GM12878 (cell line): ENCODE data around the gene ROCK1. TPM values are rescaled to one million over a fixed set of nuclear protein-coding genes. Genes with fewer than 3 reads are reported as not detected.

Experiments
- ATAC-seq: fragments of 200-7000 bp; cut with Tn5 transposase; 3 replicates; pipeline ENCODE4 v1.9.1; 2020; ENCODE audit warnings: mild to moderate bottlenecking, moderate library complexity
- BruUV-seq: library from RNA; stranded (reverse); fragments of 400-500 nt; replicated peaks from 2 replicates; lab custom pipeline; 2021; lab: Mats Ljungman, UMichigan
- CTCF ChIA-PET: fragments of 300-600 bp; sonication (Branson Sonifier 250); formaldehyde crosslinking; extraction: SDS; loops from one replicate; lab custom pipeline; 2021; ENCODE audit warnings: inconsistent platforms; lab: Yijun Ruan, JAX
- POLR2A ChIA-PET: fragments of 350-600 bp; formaldehyde crosslinking; extraction: SDS; loops from one replicate; lab custom pipeline; 2021; ENCODE audit warnings: inconsistent platforms; lab: Charles Lee
- RAD21 ChIA-PET: fragments of 300-600 bp; sonication (Branson Sonifier 250); formaldehyde crosslinking; loops from one replicate; lab custom pipeline; 2023; ENCODE audit warnings: antibody characterized with exemption; ENCODE audit not compliant: unreplicated experiment; lab: Charles Lee
- SMC1A ChIA-PET: fragments of 300-600 bp; sonication (Branson Sonifier 250); formaldehyde crosslinking; loops from one replicate; lab custom pipeline; 2023; ENCODE audit not compliant: unreplicated experiment, uncharacterized antibody; lab: Charles Lee
- DNase-seq: peaks from one replicate; pipeline ENCODE4 v3.0.0-alpha.2; 2011; ENCODE audit warnings: low read depth, low spot score
- FAIRE-seq: peaks from 3 replicates; lab custom pipeline; 2011; peaks lifted over from hg19 to GRCh38; lab: Jason Lieb, UNC
- H2AFZ ChIP-seq: 2 replicates; pipeline ENCODE4 v1.6.0; 2011; ENCODE audit warnings: low read depth, low read length, control low read depth; ENCODE audit not compliant: control insufficient read depth
- H3K27ac ChIP-seq: 2 replicates; pipeline ENCODE4 v1.5.1; 2011; ENCODE audit warnings: control low read depth; ENCODE audit not compliant: control insufficient read depth, insufficient read depth
- H3K27me3 ChIP-seq, 2 experiments: replicated peaks in 1 of 2; 2 replicates each; pipeline versions ENCODE4 v1.6.0 to v1.6.1; 2011; ENCODE audit warnings: low read length in 1 of 2; ENCODE audit not compliant: control insufficient read depth in 2 of 2, insufficient read depth in 2 of 2
- H3K36me3 ChIP-seq, 2 experiments: 2 replicates each; pipeline ENCODE4 v1.5.1; 2011; ENCODE audit warnings: low read length in 1 of 2; ENCODE audit not compliant: control insufficient read depth in 2 of 2, insufficient read depth in 2 of 2
- H3K4me1 ChIP-seq: 2 replicates; pipeline ENCODE4 v1.6.1; 2011; ENCODE audit warnings: mild to moderate bottlenecking, low read length, moderate library complexity, mixed read lengths; ENCODE audit not compliant: control insufficient read depth, insufficient read depth
- H3K4me2 ChIP-seq: 2 replicates; pipeline ENCODE4 v1.6.0; 2011; ENCODE audit warnings: control low read depth; ENCODE audit not compliant: control insufficient read depth, insufficient read depth
- H3K4me3 ChIP-seq: fragments of 200-600 bp; sonication (generic); 2 replicates; pipeline ENCODE4 v1.5.1; 2016
- H3K79me2 ChIP-seq: 2 replicates; pipeline ENCODE4 v1.6.0; 2011; ENCODE audit warnings: low read length; ENCODE audit not compliant: control insufficient read depth, insufficient read depth
- H3K9ac ChIP-seq: 2 replicates; pipeline ENCODE4 v1.8.0; 2011; ENCODE audit warnings: low read length, control low read depth, mixed read lengths; ENCODE audit not compliant: control insufficient read depth, insufficient read depth
- H3K9me3 ChIP-seq: replicated peaks from 3 replicates; pipeline ENCODE4 v1.5.1; 2011; ENCODE audit warnings: mild to moderate bottlenecking, low read length; ENCODE audit not compliant: control insufficient read depth, insufficient read depth
- H4K20me1 ChIP-seq: 2 replicates; pipeline ENCODE4 v1.6.0; 2011; ENCODE audit not compliant: control insufficient read depth, insufficient read depth
- ATF3 ChIP-seq: IDR thresholded peaks from 2 replicates; pipeline ENCODE4 v1.6.1; 2011; ENCODE audit warnings: low read depth, mild to moderate bottlenecking, low read length, moderate library complexity, borderline replicate concordance; ENCODE audit errors: extremely low read depth
- BCLAF1 ChIP-seq: fragments of 450-650 bp; IDR thresholded peaks from 2 replicates; pipeline ENCODE4 v1.6.1; 2017; ENCODE audit warnings: antibody characterized with exemption, mild to moderate bottlenecking, moderate library complexity
- BRCA1 ChIP-seq: IDR thresholded peaks from 2 replicates; pipeline ENCODE4 v1.6.1; 2011; ENCODE audit warnings: low read depth, low read length, improper control_type of control experiment
- CBX3 ChIP-seq: fragments of 200-600 bp; sonication (generic); IDR thresholded peaks from 2 replicates; pipeline ENCODE4 v1.6.1; 2016; ENCODE audit warnings: low read depth, borderline replicate concordance
- FOS ChIP-seq: IDR thresholded peaks from 3 replicates; pipeline ENCODE4 v1.6.1; 2011; ENCODE audit warnings: borderline replicate concordance; ENCODE audit not compliant: insufficient read length; ENCODE audit errors: extremely low read depth
- IKZF1 ChIP-seq: fragments of 450-650 bp; conservative IDR thresholded peaks from 2 replicates; pipeline ENCODE4 v1.6.1; 2017; ENCODE audit warnings: antibody characterized with exemption, mild to moderate bottlenecking
- IRF4 ChIP-seq: IDR thresholded peaks from 2 replicates; pipeline ENCODE4 v1.6.1; 2011; ENCODE audit warnings: low read depth, low read length
- KAT2A ChIP-seq: conservative IDR thresholded peaks from 2 replicates; pipeline ENCODE4 v1.6.1; 2011; ENCODE audit warnings: low read depth, low read length; ENCODE audit not compliant: control insufficient read depth
- NRF1 ChIP-seq: conservative IDR thresholded peaks from 2 replicates; pipeline ENCODE4 v1.6.1; 2011; ENCODE audit warnings: mild to moderate bottlenecking, low read depth, low read length, improper control_type of control experiment
- PBX3 ChIP-seq: IDR thresholded peaks from 2 replicates; pipeline ENCODE4 v1.6.1; 2011; ENCODE audit warnings: mild to moderate bottlenecking, low read depth, low read length, moderate library complexity; ENCODE audit not compliant: insufficient replicate concordance
- POLR2AphosphoS2 ChIP-seq: IDR thresholded peaks from 2 replicates; pipeline ENCODE4 v1.6.1; 2011; ENCODE audit warnings: low read depth, mild to moderate bottlenecking, low read length, improper control_type of control experiment, moderate library complexity
- SIN3A ChIP-seq: IDR thresholded peaks from 2 replicates; pipeline ENCODE4 v1.6.1; 2012; ENCODE audit warnings: low read depth, low read length, improper control_type of control experiment
- SIX5 ChIP-seq: IDR thresholded peaks from 2 replicates; pipeline ENCODE4 v1.6.1; 2011; ENCODE audit warnings: mild to moderate bottlenecking, low read depth, low read length, moderate library complexity; ENCODE audit not compliant: severe bottlenecking
- TCF3 ChIP-seq: IDR thresholded peaks from 2 replicates; pipeline ENCODE4 v1.6.1; 2012; ENCODE audit warnings: low read depth, mild to moderate bottlenecking, low read length, borderline replicate concordance; ENCODE audit not compliant: insufficient read depth
- ZNF592 ChIP-seq: fragments of 450-650 bp; IDR thresholded peaks from 2 replicates; pipeline ENCODE4 v1.6.1; 2017; ENCODE audit warnings: mild to moderate bottlenecking, moderate library complexity
- WGBS: methylation state at CpG from one replicate; pipeline ENCODE4 v1.1.6; 2016; ENCODE audit warnings: low lambda C conversion rate; ENCODE audit not compliant: insufficient replicate concordance, insufficient coverage; ENCODE audit errors: missing lambda C conversion rate; 5-methylcytosine and 5-hydroxymethylcytosine counted together
- in situ Hi-C: fragments of 300-500 bp; cut with MboI; formaldehyde crosslinking; loops from 9 replicates; pipeline ENCODE4 v1.14.3; 2018; ENCODE audit warnings: mixed read lengths
- intact Hi-C: fragments of 100-400 bp; cut with micrococcal nuclease; formaldehyde crosslinking; loops from one replicate; pipeline ENCODE4 v1.14.2; 2022; ENCODE audit not compliant: unreplicated experiment
- polyA plus RNA-seq, 11 experiments: library from polyadenylated mRNA; depleted of rRNA in 4 of 11; unstranded in 6 of 11; stranded (reverse) in 5 of 11; fragments of >200 nt; fragmentation: Nextera tagmentation in 4 of 11; fragmentation: Illumina TruSeq in 1 of 11; extraction: Ambion mirVana in 4 of 11; extraction: Trizol in 1 of 11; gene quantifications; 1 replicate in 1 of 11; 2 replicates in 10 of 11; pipeline versions ENCODE4 v1.2.1 to v1.2.3, GENCODE V29; 2011 to 2016; ENCODE audit warnings: inconsistent platforms in 2 of 11, missing spikeins in 2 of 11, low read depth in 1 of 11
- total RNA-seq, 4 experiments: library from RNA; depleted of rRNA in 3 of 4; stranded (reverse); fragments of >200 nt in 3 of 4; fragmentation: Illumina TruSeq in 1 of 4; extraction: Trizol in 1 of 4; gene quantifications; 2 replicates each; pipeline versions ENCODE4 v1.2.1 to v1.2.3, GENCODE V29; 2013 to 2021

ROCK1 gene
- total and polyA plus RNA-seq, 10 of the 15 experiments (the other 5 are each of a cell fraction or from before 2014, with no cell fraction given), result 14.8 to 46.6 (median 29.5) TPM

GRCh38 chr18:20988726-20989125, 122.9 kb downstream of the ROCK1 start:
- SMC1A ChIA-PET, result interaction anchor here (1.1 to 1.4 kb wide), 4 partner anchors 18 to 41 kb away, joined by 3 to 4 read pairs (median 3); no protein-coding TSS in a partner anchor
- no TSS peak for BruUV-seq
- intact Hi-C loops (no loop called here), in situ Hi-C loops (no loop called here)
- no peak overlapping the region for H2AFZ ChIP-seq
- H3K79me2 ChIP-seq, result no peaks in the 10 kb centered on the region
- RAD21 ChIA-PET, result no interaction called here
- no peak for ATAC-seq
- H3K4me2 ChIP-seq, result no peak overlapping the region
- POLR2A ChIA-PET, result no interaction called here
- H3K4me3 ChIP-seq, result no peak overlapping the region
- CTCF ChIA-PET, result interaction anchor here (0.9 to 1.3 kb wide), 3 partner anchors 15 to 191 kb away, joined by 3 to 5 read pairs (median 3); no protein-coding TSS in a partner anchor
- H3K4me1 ChIP-seq, result no peaks in the 10 kb centered on the region
- no peak overlapping the region for H3K9ac ChIP-seq
- H3K36me3 ChIP-seq, result peaks cover 0 to 4% of the 10 kb centered on the region in 2 experiments; a peak in 2 of 4 replicates
- FAIRE-seq, result no peak
- no peak overlapping the region for H3K27ac ChIP-seq
- 94% methylated on average over 3 of the region's 3 CpGs for WGBS
- no peaks in the 10 kb centered on the region for H3K9me3 ChIP-seq
- no peaks in the 10 kb centered on the region for H3K27me3 ChIP-seq
- DNase-seq, result no peak
- no peaks in the 10 kb centered on the region for H4K20me1 ChIP-seq
- TF ChIP-seq IRF4 (no peak), IKZF1 (no peak), FOS (no peak), POLR2AphosphoS2 (no peak), SIN3A (no peak), ZNF592 (no peak), BCLAF1 (no peak), BRCA1 (no peak), SIX5 (no peak), NRF1 (no peak), TCF3 (no peak), PBX3 (no peak), ATF3 (no peak), KAT2A (no peak), CBX3 (no peak)
